ENCODE measurements around the gene MATR3. TPM values are rescaled to one million over a fixed set of nuclear protein-coding genes. Genes with fewer than 3 reads are reported as not detected.

Gene MATR3
- total and polyA plus RNA-seq, 2 of the 4 experiments (the other 2 are of a cell fraction), result 81.4 to 367 TPM

- no TSS peak for BruUV-seq (replicated peaks)
- peak overlapping the region; percentile 89 for H3K4me2 ChIP-seq (ENCODE audit: low read depth, low read length)
- H3K79me1 ChIP-seq (ENCODE audit: low read depth in 1 of 2, low read length in 2 of 2), result peaks cover 20 to 63% of the 10 kb centered on the region in 2 experiments
- no peaks in the 10 kb centered on the region for H4K20me1 ChIP-seq (ENCODE audit: insufficient read depth, low read length)
- dilution Hi-C loops (cut with HindIII; ENCODE audit: low sequenced_read_pairs, unreplicated experiment) (no loop called here), intact Hi-C loops (cut with micrococcal nuclease) (no loop called here), in situ Hi-C loops (cut with MboI; ENCODE audit: low sequenced_read_pairs) (no loop called here)
- H2BK5ac ChIP-seq (ENCODE audit: low read depth, low read length, poor library complexity, severe bottlenecking), result peak overlapping the region; percentile 59
- H2AK9ac ChIP-seq (replicated peaks; ENCODE audit: low read depth, low read length, poor library complexity), result peak overlapping the region; percentile 98
- H3K4me1 ChIP-seq (ENCODE audit: control insufficient read depth, insufficient read depth, low read length), result peaks cover 24% of the 10 kb centered on the region
- peak overlapping the region; percentile 91; the same call in 2 of the 3 replicates for H2BK15ac ChIP-seq (ENCODE audit: low read depth, low read length)
- H4K8ac ChIP-seq (ENCODE audit: low read depth in 2 of 2, low read length in 2 of 2), result peak overlapping the region; percentile 84 to 95
- peak overlapping the region; percentile 93 for H4K91ac ChIP-seq (ENCODE audit: insufficient read depth, low read depth, low read length)
- H3K18ac ChIP-seq (ENCODE audit: low read depth, low read length), result peak overlapping the region; percentile 6
- peak; percentile 80 for DNase-seq
- CTCF ChIA-PET, result interaction anchor here (0.7 to 1.0 kb wide), 2 partner anchors 620 to 636 kb away, joined by 3 to 7 read pairs; no protein-coding TSS in a partner anchor
- peak overlapping the region; percentile 92 for H3K4ac ChIP-seq (ENCODE audit: low read depth, low read length)
- H3K9me1 ChIP-seq (ENCODE audit: insufficient read depth, low read length), result peaks cover 20% of the 10 kb centered on the region
- peak overlapping the region; percentile 68 for H3K27ac ChIP-seq (ENCODE audit: insufficient read depth, low read length)
- peak overlapping the region; percentile 93 for H3K23ac ChIP-seq (ENCODE audit: low read depth, low read length)
- POLR2A ChIA-PET (ENCODE audit: unreplicated experiment), result interaction anchor here (0.6 to 0.7 kb wide), 3 partner anchors 20 to 677 kb away, joined by 4 to 6 read pairs (median 6); no protein-coding TSS in a partner anchor
- peak overlapping the region; percentile 88 for H3K56ac ChIP-seq (ENCODE audit: extremely low read depth, insufficient read depth, low read length)
- no peaks in the 10 kb centered on the region for H3K9me3 ChIP-seq (ENCODE audit: control insufficient read depth, insufficient read depth, low read length)
- peak overlapping the region; percentile 10 for H4K5ac ChIP-seq (ENCODE audit: low read depth, low read length)
- peak; percentile 90 for ATAC-seq (ENCODE audit: low read depth)
- peak overlapping the region; percentile 98 for H2AFZ ChIP-seq (replicated peaks; ENCODE audit: low read length, poor library complexity)
- H3K4me3 ChIP-seq (ENCODE audit: insufficient read depth, low read depth, low read length), result peak overlapping the region; percentile 53
- H3K9ac ChIP-seq (ENCODE audit: low read depth, low read length), result peak overlapping the region; percentile 82
- H2BK20ac ChIP-seq (ENCODE audit: low read depth, low read length), result peak overlapping the region; percentile 53
- H3K27me3 ChIP-seq (ENCODE audit: control insufficient read depth, insufficient read depth, low read length), result no peaks in the 10 kb centered on the region
- WGBS, 2 experiments (ENCODE audit: extremely low coverage in 2 of 2, insufficient read length in 1 of 2), result 1% methylated on average over 15 of the region's 47 CpGs; no CpG with 5 or more reads in 1 of the 2 experiments
- H3K14ac ChIP-seq (replicated peaks; ENCODE audit: low read depth, low read length), result peak overlapping the region; percentile 95
- peak overlapping the region; percentile 70 for H2BK120ac ChIP-seq (ENCODE audit: low read depth, low read length)
- H3K36me3 ChIP-seq (ENCODE audit: control insufficient read depth, insufficient read depth, low read length), result peaks cover 12% of the 10 kb centered on the region
- peak overlapping the region; percentile 87 for H2AK5ac ChIP-seq (ENCODE audit: low read depth, low read length)
- TF ChIP-seq MAFK (IDR thresholded peaks at IDR 0.05; ENCODE audit: low read depth, low read length), result no peak
- no peak for TF ChIP-seq CTCF (conservative IDR thresholded peaks at IDR 0.05; ENCODE audit: low read depth, low read length)
- no peak for TF ChIP-seq RFX5 (IDR thresholded peaks at IDR 0.05; ENCODE audit: low read depth, low read length)
- TF ChIP-seq CHD1 (IDR thresholded peaks at IDR 0.05; ENCODE audit: low read depth, low read length), result no peak
- no peak for TF ChIP-seq CEBPB (IDR thresholded peaks at IDR 0.05; ENCODE audit: low read depth, low read length)
- TF ChIP-seq NFE2L2 (IDR thresholded peaks at IDR 0.05; ENCODE audit: low read depth, low read length), result no peak
- TF ChIP-seq MXI1 (IDR thresholded peaks at IDR 0.05; ENCODE audit: borderline replicate concordance, low read depth, low read length), result peak; percentile 94
- TF ChIP-seq RAD21 (IDR thresholded peaks at IDR 0.05; ENCODE audit: low read length), result no peak
- peak; percentile 87 for TF ChIP-seq BHLHE40 (IDR thresholded peaks at IDR 0.05; ENCODE audit: low read depth, low read length)
- peak; percentile 65 for TF ChIP-seq USF2 (IDR thresholded peaks at IDR 0.05; ENCODE audit: low read depth, low read length)
- TF ChIP-seq POLR2A (IDR thresholded peaks at IDR 0.05; ENCODE audit: low read depth, low read length), result peak; percentile 81; the same call in 1 of the 2 replicates
- TF ChIP-seq SMC3 (IDR thresholded peaks at IDR 0.05; ENCODE audit: low read depth, low read length), result no peak
- TF ChIP-seq MAZ (IDR thresholded peaks at IDR 0.05; ENCODE audit: borderline replicate concordance, low read depth, low read length), result peak; percentile 40; the same call in 1 of the 2 replicates
- TF ChIP-seq ELK1 (IDR thresholded peaks at IDR 0.05; ENCODE audit: borderline replicate concordance, low read depth, low read length), result no peak
These were observed 19.8 kb upstream of the MATR3 start for GRCh38 chr5:139273572-139274289.

Measured in IMR-90 (cell line).